ENCODE data around the gene CRACR2B. TPM values are rescaled to one million over a fixed set of nuclear protein-coding genes. Genes with fewer than 3 reads are reported as not detected.
A peak's percentile ranks its signal among the peaks of the same experiment; 100 is the strongest.

CRACR2B gene
- total RNA-seq, 2 donors from 2014 or later, result 18.9 to 27.7 TPM

- no peak for DNase-seq
- ATAC-seq, result no peak
- intact Hi-C loops (cut with DNase I), result no loop called here
These were observed 43.8 kb downstream of the CRACR2B start for GRCh38 chr11:871472-871871.

DNA sequence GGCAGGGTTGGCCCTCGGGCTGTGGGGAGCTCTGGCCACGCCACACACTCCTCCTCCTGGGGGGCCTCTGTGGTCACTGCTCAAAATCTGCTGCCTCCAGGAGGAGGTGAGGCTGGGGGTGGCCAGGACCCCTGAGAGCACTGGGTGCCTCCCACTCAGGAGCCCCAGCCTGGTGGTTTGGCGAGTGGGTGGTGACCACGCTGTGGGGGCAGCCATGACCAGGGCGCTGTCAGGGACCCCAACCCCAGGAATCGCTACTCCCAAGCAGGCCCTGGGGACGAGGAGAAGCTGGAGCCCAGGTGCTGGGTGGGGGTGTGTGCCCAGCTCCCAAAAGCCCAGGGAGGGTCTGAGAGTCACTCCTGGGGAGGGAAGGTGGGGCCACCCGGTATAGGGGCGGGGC is 45.1 kb downstream of the CRACR2B start:
- DNase-seq (no peak), ATAC-seq (no peak)
- intact Hi-C loops (cut with DNase I), result no loop called here

- ATAC-seq (no peak), DNase-seq (no peak)
- intact Hi-C loops (cut with DNase I), result no loop called here
These were observed 46.0 kb downstream of the CRACR2B start for GRCh38 chr11:873706-874105.

DNA sequence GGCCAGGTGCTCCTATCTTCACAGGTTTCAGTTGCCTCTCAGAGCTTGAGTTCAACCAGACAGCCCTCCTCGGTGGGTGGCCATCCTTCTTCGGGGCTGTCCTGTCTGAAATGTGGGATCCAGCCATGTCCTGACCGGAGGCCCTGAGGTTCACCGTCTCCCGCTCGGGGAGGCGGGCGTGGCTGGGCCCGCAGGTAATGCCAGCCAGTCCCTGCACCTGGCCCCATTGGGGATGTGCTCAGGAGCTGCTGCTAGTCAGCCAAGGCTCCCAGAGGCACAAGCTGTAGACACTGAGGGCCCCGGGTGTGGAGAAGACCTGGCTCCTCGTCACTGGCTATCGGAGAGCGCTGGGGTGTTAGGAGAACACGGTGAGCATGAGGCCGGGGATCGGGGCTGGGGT is 47.5 kb downstream of the CRACR2B start:
- ATAC-seq (no peak), DNase-seq (no peak)

DNA sequence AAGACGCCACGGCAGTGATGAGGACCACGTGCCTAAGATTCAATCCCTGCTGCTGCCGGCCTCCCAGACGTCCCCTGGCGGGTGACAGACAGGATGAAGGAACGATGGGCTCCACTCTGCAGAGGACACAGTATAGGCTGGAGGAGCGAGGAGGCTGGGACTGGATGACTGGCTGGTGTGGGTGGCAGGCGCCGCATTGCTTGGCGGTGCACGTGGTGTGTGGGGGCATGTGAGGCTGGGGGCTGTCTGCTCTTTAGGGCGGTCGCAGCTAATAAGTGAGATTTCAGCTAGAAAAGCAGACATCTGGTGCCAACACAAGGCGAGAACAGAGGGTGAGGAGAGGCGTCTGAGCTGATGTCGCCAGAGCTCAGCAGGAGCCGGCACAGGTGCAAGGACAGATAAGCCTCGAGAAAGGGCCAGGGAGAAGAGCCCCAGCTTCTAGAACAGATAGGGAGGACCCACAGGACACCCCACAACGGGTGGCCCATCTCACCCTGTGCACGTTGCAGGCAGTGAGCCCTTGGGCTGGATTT is 48.1 kb downstream of the CRACR2B start:
- intact Hi-C loops (cut with DNase I), result no loop called here
- ATAC-seq, result no peak
- DNase-seq, result no peak

More for the DNA sequence above, 47.5 kb downstream of the CRACR2B start:
- intact Hi-C loops (cut with DNase I), result no loop called here

DNA sequence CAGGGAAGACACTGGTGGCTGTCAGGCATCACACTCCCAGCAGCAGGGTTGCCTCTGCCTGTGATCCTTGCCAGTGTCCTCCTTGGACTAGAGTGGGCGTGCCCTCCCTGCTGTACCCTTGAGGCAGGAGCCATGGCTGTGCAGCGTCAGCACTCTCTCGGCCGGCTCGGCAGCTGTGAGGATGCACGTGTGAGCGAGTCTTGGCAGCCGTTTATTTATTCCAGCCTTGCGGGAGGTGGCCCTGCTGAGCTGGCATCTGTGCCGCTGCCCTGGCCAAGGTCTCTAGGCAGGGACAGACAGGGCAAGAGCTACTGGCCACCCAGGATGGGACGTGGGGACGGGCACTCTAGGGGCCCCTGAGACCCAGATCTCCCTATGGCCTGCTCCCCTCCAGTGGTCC is 48.8 kb downstream of the CRACR2B start:
- DNase-seq (peak; percentile 50), ATAC-seq (peak; percentile 66 to 84)
- intact Hi-C loops (cut with DNase I), result no loop called here

DNA sequence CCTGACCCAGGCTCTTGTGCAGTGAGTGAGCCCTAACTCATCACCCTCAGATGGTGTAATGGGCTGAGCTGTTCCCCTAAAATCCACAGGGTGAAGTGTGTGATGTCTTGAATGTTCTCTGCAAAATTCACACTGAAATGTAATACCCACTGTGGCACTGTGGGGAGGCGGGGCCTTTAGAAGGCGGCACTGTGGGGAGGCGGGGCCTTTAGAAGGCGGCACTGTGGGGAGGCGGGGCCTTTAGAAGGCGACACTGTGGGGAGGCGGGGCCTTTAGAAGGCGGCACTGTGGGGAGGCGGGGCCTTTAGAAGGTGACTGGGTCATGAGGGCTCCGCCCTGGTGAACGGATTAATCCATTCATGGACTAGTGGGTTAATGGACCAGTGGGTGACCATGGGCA is 49.8 kb downstream of the CRACR2B start:
- ATAC-seq (no peak), DNase-seq (no peak)
- intact Hi-C loops (cut with DNase I), result no loop called here

- no peak for ATAC-seq
- intact Hi-C loops (cut with DNase I), result no loop called here
These were observed 52.7 kb downstream of the CRACR2B start for GRCh38 chr11:880447-880846.

More at GRCh38 chr11:880447-880846, 52.7 kb downstream of the CRACR2B start:
- no peak for DNase-seq

Other genes with a start within 250 kb of the CRACR2B start
- 10 to 100 TPM; 12.1 to 24.3 TPM for gene IRF7, start 212.0 kb upstream of the CRACR2B start, total RNA-seq
- not detected for gene CDHR5, start 203.0 kb upstream of the CRACR2B start, total RNA-seq
- not detected for gene SCT, start 200.7 kb upstream of the CRACR2B start, total RNA-seq
- under 1 TPM; 0.15 to 0.29 TPM for gene DRD4, start 190.7 kb upstream of the CRACR2B start, total RNA-seq
- gene DEAF1, start 132.7 kb upstream of the CRACR2B start, total RNA-seq, result 10 to 100 TPM; 19.2 to 21.1 TPM
- 10 to 100 TPM; 11.3 to 15.6 TPM for gene TMEM80, start 132.1 kb upstream of the CRACR2B start, total RNA-seq
- gene EPS8L2, start 121.7 kb upstream of the CRACR2B start, total RNA-seq, result 1 to 10 TPM; 6.5 to 8.0 TPM
- 100 to 1,000 TPM; 107 to 121 TPM for gene TALDO1, start 80.5 kb upstream of the CRACR2B start, total RNA-seq
- gene GATD1, start 50.4 kb upstream of the CRACR2B start, total RNA-seq, result 10 to 100 TPM; 29.8 to 43.5 TPM
- under 1 TPM in 1 of 2 donors, not detected in 1; 0.58 TPM for gene CEND1, start 37.8 kb upstream of the CRACR2B start, total RNA-seq
- 10 to 100 TPM in 1 of 2 donors, 1 to 10 TPM in 1; 6.5 to 11.6 TPM for gene SLC25A22, start 29.6 kb upstream of the CRACR2B start, total RNA-seq
- 1 to 10 TPM; 8.5 to 9.1 TPM for gene PIDD1, start 22.7 kb upstream of the CRACR2B start, total RNA-seq
- 1,000 to 10,000 TPM; 1,371 to 1,375 TPM for gene RPLP2, start 18.0 kb upstream of the CRACR2B start, total RNA-seq
- 100 to 1,000 TPM; 316 to 372 TPM for gene PNPLA2, start 9.0 kb upstream of the CRACR2B start, total RNA-seq
- 100 to 1,000 TPM; 382 to 489 TPM for gene CD151, start 5.0 kb downstream of the CRACR2B start, total RNA-seq
- 100 to 1,000 TPM; 163 to 202 TPM for gene POLR2L, start 14.6 kb downstream of the CRACR2B start, total RNA-seq
- gene TSPAN4, start 14.9 kb downstream of the CRACR2B start, total RNA-seq, result 10 to 100 TPM; 46.1 to 63.5 TPM
- 10 to 100 TPM; 58.7 to 64.6 TPM for gene CHID1, start 82.9 kb downstream of the CRACR2B start, total RNA-seq
- gene AP2A2, start 98.0 kb downstream of the CRACR2B start, total RNA-seq, result 10 to 100 TPM; 58.1 to 58.6 TPM
- gene MUC6, start 208.8 kb downstream of the CRACR2B start, total RNA-seq, result not detected
- gene MUC2, start 247.0 kb downstream of the CRACR2B start, total RNA-seq, result under 1 TPM in 1 of 2 donors, not detected in 1; 0.26 TPM

All from left cardiac atrium (tissue), 4 donors.